NCI-H2171 (cell line): ENCODE measurements around the gene SAMD13.
"Not testable (repeated sequence)": the region's sequence is repeated elsewhere in the genome, so short reads cannot be mapped to it uniquely, and the experiment has no call there.

Source experiments
- DNase-seq: peaks from one replicate; lab custom pipeline; 2025; lab: John Stamatoyannopoulos, UW

The SAMD13 gene

DNA sequence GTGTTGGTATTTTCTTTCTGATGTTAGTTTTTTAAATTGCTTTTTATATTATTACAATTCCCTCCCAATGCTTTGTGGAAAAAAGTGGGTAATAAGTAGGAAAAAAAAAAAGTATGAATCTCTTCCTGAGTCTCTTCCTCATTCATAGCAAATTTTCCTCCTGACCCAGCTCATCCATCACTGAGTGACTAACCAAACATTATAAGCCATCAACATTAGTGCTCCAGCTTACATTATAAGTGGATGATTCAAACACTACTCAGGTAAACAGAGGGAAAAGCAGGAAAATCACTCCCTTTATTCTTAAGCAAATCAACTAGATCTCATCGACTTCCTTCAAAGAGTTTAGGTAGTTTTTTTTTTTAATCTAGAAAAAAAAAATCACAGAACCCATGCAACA, 15.4 kb upstream of the SAMD13 start:
- no peak for DNase-seq

DNA sequence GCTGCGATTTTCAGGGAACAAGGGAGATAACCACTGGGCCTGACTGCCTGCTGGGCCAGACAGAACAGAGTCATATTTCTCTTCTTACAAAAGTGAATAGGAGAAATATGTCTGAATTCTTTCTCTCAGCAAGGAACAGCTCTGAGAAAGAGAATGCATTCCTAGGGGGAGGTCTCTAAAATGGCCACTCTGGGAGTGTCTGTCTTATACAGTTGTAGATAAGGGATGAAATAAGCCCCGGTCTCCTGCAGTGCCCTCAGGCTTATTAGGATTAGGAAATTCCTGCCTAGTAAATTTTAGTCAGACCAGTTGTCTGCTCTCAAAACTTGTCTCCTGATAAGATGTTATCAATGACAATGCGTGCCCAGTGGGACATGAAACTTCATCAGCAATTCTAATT, 14.1 kb upstream of the SAMD13 start:
- DNase-seq, result not testable (repeated sequence)

DNA sequence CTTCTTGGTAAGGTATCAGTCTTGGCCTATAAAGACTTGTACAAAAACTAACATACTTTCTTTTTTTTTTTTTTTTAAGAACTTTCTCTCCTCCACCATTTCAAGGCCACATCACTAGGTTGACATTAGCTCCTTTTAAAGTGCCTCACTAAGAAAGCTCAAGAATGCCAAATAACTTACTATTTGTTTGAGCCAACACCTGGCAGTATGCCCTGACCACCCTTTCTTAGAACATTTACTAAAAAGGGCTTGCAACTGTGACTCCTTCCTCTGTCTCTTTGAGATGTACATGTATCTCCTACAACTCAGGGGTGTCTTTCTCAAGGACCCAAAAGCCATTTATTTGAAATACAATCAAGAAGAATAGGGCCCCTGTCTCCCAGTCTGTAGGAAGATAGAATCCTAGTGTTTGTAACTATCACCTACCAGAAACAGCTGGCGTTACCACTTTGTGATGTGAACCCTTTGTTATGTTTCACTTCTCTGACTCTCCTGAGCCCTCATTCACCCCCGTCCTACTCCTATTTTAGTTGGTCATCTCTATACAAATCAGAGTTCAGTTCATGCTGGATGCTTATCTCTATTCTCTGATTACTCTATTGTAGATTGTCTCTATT, 12.2 kb upstream of the SAMD13 start:
- DNase-seq, result no peak

DNA sequence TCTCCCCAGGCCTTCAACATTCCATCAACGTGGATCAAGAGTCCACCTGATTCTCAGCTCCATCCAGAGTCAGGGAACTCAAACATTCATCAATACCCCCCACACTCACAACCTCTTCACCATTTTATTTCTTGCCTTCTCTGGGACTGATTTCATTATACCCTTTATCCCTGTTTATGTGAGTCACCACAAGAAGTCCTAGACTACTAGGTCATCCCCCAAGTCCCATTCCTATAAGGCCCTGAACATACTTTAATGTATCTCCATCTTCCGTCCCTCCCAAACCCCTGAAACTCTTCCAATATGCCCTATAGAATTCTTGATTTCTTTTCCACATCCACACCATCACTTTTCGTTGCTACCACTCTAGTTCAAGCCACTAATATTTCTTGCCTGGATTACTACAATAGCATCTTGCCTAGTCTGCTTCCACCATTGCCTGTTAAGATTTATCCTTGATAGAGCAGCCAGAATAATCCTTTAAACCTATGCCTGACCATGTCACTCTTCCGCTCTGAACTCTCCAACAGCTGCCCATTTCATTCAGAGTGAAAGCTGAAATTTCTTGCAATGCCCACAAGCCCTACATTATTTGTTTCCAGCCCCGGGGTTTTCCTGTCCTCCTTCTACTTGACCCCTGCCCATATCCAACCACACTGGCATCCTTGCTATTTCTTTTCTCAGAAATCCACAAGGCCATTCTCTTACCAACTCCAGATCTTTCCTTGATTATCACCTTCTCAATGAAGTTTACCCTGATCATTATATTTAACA, 9.4 kb upstream of the SAMD13 start:
- DNase-seq, result no peak

DNA sequence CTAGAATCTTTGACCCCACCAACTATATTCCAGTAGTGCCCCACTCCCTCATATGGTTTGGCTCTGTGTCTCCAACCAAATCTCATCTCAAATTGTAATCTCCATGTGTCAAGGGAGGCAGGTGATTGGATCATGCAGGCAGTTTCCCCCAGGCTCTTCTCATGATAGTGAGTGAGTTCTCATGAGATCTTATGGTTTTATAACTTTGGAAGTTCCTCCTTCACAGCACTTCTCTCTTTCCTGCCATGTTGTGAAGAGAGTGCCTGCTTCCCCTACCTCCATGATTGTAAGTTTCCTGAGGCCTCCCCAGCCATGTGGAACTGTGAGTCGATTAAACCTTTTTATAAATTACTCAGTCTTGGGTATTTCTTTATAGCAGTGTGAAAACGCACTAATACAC, 7.7 kb upstream of the SAMD13 start:
- no peak for DNase-seq

DNA sequence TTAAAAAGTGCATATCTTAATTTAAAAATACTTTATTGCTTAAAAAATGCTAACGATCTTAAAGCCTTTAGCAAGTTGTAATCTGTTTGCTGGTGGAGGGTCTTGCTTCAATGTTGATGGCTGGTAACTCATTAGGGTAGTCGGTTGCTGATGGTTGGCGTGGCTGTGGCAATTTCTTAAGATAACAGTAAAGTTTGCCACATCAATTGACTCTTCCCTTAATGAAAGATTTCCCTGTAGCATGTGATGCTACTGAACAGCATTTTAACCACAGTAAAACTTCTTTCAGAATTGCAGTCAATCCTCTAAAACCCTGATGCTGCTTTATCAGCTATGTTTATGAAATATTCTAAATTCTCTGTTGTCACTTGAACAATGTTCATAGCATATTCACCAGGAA, 6.8 kb upstream of the SAMD13 start:
- DNase-seq, result no peak

DNA sequence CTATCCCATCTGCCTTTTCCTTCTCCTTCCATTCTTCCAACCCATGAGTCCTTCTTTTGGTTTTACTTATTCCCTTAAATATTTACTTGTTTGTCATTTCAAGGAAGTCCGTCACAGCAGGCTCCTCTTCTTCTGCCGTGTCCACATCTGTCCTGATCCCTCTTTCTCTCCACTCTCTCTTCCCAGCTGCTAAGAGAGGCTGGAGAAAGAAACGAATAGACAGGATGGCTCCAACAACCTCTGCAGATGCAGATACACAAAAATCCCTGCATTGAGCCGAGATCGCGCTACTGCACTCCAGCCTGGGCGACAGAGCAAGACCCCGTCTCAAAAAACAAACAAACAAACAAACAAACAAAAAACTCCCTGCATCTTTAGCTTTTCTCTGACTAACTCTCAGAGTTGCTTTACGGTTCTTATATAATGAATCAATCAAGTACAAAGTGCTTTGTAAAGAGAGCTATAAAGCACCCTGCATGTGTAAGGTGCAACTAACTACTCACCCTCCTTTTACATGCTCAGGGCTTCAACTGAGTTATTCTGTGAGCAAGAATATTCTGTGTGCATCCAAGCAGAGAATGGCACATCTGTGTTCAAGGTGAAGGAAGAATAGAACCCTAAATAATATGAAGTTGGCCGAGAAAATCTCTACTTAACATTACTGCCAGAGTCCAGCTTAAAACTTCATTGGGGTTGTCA, 3.8 kb upstream of the SAMD13 start:
- no peak for DNase-seq

DNA sequence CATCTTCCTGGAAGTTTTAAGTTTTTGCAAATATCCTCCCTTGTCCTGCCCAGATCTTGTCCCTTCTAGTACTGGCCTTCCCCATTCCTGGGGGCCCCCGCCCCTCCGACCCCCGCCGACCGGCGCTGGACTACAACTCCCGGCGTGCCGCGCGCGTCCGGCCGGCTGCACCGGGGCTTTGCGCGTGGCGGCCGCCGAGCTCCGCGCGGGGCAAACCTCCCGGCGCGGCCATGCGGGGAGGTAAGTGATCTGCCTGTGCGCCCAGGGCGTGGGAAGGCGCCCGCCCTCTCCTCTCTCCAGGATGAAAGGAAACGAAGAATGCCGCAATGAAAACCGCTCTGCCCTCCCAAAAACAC, 3.2 kb upstream of the SAMD13 start:
- no peak for DNase-seq

DNA sequence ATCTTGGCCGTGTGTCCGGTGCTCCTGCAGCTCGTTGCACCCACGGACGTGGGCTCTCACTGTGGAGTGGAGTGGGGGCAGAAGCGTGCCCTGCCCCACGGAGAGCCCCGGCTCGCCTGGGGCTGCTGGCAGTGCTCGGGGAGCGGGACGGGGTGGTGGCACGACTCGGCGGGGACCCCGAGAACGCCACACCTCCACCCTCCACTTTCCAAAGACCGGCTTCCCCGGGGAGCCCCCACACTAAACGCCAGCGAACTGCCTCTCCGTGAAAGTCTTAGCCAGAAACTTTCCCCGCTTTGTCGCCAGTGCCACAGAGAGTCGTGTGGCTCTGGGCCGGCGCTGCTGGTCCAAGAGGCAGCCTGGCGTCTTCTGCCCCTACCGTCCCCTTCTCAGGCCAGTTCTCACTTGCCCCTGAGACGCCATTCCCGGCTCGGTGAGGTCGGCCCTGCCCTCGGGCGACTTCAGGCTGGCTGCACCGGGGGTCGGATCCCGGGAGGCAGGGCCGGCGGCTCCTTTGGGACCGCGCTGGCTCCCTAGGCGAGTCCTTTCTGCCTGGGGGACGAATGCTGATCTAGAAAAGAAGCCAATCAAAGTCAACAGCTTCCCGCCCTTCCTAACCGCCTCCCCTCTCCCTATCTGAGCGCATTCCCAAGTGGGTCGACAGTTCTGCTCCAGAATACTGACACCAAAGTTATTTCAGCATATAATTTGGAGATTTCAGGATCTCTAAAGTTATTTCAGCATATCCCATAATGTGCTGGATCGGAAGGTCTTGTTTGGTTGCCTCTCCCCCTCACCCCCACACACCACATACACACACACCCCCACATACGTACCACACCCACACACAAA, 2.6 kb upstream of the SAMD13 start:
- no peak for DNase-seq

DNA sequence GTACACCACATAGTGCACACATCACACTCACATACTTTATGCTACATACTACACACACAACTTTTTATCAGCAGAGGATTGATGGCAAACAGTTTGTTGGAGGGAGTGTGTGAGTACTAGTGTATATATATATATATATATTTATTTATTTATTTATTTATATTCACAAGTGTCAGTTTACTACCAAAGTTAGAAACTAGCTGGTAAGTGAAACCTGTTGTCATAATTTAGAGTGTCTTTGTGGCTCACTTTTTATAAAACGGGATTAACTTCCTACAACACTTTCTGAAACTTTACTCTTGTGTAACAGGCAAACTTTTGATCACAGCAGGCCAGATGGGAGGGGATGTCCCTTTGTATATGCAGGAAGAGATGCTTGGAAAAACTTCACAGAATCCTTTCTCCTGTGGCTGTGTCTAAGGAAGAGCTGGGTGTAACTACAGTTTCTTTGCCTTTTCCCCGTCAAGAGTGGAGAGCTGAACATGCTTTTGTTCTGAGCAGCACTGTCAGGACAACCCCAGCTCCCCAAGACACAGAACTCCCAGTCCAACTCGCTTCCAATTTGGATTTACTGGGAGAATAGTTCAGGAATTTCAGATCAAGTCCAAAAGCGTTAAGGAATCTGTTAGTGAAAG, 1.9 kb upstream of the SAMD13 start:
- DNase-seq, result no peak

DNA sequence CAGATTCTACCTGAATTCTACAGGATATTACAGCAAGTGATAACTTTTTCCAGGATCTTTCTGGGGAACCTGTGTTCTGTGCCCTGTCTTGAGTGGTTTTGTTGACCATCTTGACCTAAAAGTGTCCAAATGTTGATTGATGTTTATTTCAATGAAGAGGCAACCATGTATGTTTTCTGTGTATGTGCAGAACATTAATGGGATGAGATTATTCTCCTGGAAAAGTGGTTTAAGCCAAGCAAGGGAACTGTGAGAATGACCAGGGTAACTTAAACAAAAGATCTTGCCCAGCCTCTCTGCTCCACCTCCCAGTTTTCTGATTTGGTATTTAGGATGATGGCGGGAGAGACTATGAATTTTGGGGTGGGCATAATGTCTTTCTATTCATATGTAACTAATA, 1.0 kb upstream of the SAMD13 start:
- no peak for DNase-seq

DNA sequence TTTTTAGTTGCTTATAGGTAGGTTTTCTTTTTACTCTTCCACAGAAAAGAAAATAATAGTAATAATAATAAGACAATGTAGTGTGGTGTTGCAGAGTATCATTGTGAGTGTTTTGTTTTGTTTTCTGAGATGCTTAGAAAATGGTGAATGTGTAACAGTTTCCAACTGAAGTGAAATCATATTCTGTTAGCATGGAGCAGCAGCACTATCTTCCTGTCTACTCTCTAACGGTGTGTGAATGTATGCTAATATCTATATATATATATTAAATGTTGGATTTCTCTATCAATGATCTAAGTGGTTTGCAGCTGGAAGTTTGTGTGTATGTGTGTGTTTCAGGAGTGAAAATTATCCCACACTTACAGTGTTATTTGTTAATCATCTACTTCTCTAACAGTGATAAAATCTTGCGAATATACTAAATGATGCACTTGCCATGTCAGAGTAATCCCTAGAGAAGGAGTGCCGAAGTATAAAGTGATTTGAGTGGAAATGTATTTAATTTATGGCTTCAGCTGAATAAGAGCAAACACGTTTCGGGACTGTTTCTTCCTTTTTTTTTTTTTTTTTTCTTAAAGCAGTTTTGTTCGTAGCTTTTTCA, 377 bp downstream of the SAMD13 start:
- DNase-seq, result no peak

DNA sequence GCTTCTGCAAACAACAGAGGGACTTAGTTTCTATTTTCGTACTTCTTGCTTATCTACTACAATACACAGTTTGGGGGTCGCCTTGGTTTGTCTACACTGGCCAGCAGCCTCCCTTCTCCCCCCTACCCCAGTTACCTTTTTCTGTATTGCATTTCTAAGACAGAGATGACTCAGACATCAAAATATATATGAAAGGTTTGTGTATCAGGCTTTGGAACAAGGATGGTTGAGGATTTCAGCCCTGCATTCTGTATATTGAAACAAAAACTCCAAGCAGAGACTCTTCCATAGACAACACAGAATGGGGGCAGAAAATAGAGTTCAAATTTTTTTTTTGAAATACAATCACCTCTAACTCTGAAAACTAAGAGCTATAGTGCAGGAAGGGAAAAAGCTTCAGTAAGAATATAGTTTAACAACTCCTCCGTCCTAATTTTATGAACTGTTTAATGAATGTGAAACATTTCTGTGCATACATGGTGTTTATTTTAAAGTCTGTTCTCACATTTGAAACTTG, 1.9 kb downstream of the SAMD13 start:
- no peak for DNase-seq

DNA sequence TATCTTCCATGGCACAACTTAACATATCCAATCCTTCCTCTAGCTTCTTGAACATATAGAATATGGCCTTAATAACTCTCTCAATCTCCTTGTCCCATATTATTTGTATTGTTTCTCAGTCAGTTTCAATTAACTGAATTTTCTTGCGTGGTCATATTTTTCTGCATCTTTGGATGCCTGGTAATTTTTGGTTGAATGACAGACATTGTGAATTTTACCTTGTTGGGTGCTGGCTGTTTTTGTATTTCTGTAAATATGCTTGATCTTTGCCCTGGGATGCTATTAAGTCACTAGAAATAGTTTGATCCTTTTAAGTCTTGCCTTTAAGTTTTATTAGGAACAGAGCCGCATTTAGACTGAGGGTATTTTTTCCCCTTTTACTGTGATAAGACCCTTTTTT, 5.9 kb downstream of the SAMD13 start:
- DNase-seq, result no peak

DNA sequence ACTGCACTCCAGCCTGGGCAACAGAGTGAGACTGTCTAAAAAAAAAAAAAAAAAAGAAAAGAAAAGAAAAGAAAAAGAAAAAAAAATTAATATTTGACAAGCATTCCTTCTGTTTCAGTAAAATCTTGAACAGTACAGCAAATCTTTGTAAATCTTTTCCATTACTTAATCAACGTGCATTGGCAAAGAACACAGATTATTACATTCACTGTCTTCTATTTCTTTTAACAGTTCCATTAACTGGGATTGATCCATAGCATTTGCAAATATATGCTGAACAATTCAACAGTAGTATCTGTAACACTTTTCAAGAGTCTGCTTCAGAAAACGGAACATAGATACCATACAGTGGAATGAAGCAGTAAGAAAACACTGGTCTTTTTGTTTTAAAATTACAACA, 9.8 kb downstream of the SAMD13 start:
- DNase-seq, result no peak

DNA sequence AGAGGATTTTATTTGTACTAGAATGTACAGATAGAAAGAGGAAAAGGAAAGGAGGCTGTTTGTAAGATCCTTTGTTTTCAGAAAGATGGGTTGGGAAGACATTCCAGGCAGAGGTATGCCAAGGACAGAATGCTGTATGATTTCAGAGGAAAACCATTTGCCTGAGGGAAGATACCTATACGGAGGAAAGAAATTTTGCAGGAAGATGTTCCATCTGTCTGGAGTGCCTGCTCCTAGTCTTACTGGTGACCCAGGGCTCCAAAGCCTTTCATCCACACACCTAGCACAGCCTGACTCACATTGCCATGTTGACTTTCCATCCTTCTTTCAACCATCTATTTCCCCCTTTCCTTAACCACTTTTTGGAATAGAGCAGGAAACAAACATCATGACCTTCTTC, 18.2 kb downstream of the SAMD13 start:
- DNase-seq, result no peak

DNA sequence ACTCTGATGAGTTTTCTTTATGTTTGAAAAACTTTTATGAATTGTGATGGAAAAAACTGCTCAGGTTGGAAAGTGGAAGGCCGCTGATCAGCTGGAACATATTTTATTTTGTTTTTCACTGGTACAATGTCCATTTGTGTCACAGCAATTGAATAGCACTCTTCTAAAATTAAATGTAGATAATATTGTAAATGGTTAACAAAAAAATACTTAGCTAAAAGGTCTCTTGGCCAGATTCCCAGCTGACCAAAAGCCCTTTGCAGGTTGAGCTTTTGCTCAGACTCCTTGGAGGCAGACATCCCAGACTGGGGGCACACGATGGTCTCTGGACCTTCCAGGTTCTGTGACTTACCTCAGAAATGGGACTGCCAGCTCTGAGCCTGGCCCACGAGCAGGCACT, 26.3 kb downstream of the SAMD13 start:
- no peak for DNase-seq

DNA sequence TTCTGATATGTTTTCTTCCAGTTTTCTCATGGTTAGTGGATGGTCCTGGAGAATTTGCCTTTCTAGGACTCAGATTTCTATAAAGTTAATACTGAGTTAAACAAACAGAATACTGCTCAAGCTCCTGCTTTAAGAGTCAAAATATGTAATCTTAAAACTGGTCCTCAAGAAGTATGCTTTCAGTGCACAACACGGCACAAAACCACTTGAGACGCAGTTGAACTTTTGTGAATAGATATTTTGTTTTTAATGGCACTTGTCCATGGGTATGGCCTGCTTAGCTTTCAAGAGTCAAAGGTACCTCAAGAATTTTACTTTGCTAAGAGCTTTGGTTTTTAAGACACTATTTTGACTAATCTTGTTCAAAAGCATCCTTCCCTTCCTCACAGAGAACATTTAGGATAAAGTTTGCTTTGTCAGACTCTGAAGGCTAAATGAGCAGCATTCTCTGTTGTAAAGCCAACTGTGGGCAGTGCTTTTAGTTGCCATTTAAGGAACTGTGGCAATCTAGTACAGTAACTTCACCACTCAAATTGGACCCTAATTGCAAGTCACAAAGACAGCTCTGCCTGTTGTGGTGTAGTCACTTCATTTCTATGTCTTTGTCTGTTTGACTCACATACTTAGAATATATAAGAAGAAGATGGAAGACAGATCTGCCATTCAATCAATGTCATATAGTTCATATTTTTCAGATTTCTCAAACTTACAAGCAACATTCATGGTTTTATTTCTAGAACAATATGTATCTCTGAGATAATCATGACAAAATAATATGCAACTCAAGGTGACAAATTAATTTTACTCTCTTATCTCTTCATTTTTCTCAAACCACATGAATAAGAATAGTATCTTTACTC, 28.8 kb downstream of the SAMD13 start:
- no peak for DNase-seq

DNA sequence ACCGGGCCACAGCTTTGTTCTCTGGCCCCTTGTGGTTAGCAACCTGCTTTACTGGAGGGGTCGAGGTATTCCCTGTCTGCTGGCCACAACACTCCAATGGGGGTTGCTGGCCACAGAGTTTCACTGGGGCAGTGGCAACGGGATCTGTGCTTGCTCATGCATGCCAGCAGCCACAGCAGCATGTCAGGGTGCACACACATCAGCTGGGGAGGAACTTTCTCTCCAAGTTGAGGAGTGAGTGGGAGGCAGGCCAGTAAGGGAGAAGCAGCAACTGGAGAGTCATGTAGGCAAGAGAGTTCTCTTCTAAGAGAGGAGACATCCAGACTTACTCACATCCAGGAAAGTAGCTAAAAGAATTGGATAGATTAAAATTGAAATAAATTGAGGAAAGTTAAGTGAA, 38.0 kb downstream of the SAMD13 start:
- no peak for DNase-seq

DNA sequence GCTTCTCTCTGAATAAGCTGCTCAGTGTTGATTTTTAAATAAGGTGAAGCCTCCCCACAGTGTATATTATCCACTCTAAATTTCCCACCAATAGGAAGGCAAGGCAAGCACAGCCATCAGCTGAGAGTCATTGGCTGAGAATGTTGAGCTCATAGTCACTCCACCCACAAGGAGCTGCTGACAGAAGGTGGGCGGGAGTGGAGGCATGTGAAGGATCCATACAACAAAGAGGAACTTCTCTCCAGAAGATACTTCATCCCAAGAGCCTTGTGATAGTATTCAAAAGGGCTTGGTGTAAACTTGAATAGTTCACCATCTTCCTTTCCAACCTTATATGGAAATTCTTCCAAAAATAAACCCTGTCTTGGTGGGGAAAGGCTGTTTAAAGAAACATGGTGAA, 42.8 kb downstream of the SAMD13 start:
- DNase-seq, result no peak
